H9 (cell line): Measurements from ENCODE around the gene PDCD4. TPM values are rescaled to one million over a fixed set of nuclear protein-coding genes. Genes with fewer than 3 reads are reported as not detected.

ENCODE experiments used
- DNase-seq: peaks from one replicate; pipeline ENCODE4 v3.0.0-alpha.2; 2017
- H2AFZ ChIP-seq: one replicate; pipeline ENCODE4 v1.6.1; 2013; ENCODE audit warnings: mild to moderate bottlenecking, low read length, control low read depth, moderate library complexity
- H2AK5ac ChIP-seq: 2 replicates; pipeline ENCODE4 v1.6.1; 2013; ENCODE audit warnings: low read length, control low read depth, mixed read lengths; ENCODE audit not compliant: insufficient read length
- H2BK120ac ChIP-seq: one replicate; pipeline ENCODE4 v1.6.1; 2013; ENCODE audit warnings: low read depth, mild to moderate bottlenecking, low read length, control low read depth, inconsistent platforms; ENCODE audit not compliant: poor library complexity, severe bottlenecking
- H2BK12ac ChIP-seq: 2 replicates; pipeline ENCODE4 v1.6.1; 2013; ENCODE audit warnings: low read length, control low read depth, mixed read lengths, low read depth; ENCODE audit not compliant: insufficient read length
- H2BK15ac ChIP-seq: 2 replicates; pipeline ENCODE4 v1.6.1; 2013; ENCODE audit warnings: low read depth, low read length, control low read depth
- H2BK20ac ChIP-seq: one replicate; pipeline ENCODE4 v1.6.1; 2013; ENCODE audit warnings: low read depth, mild to moderate bottlenecking, low read length, control low read depth, inconsistent platforms; ENCODE audit not compliant: poor library complexity, severe bottlenecking
- H2BK5ac ChIP-seq: 2 replicates; pipeline ENCODE4 v1.6.1; 2013; ENCODE audit warnings: low read length, control low read depth, mixed read lengths; ENCODE audit not compliant: insufficient read length
- H3K14ac ChIP-seq: 2 replicates; pipeline ENCODE4 v1.6.1; 2013; ENCODE audit warnings: low read length, control low read depth; ENCODE audit not compliant: insufficient read depth
- H3K18ac ChIP-seq: 2 replicates; pipeline ENCODE4 v1.6.1; 2013; ENCODE audit warnings: low read depth, mild to moderate bottlenecking, mixed read lengths, low read length, control low read depth; ENCODE audit not compliant: insufficient read length
- H3K23ac ChIP-seq: 2 replicates; pipeline ENCODE4 v1.6.1; 2013; ENCODE audit warnings: low read length, control low read depth, mixed read lengths, low read depth; ENCODE audit not compliant: insufficient read length
- H3K23me2 ChIP-seq: 2 replicates; pipeline ENCODE4 v1.6.1; 2013; ENCODE audit warnings: low read depth, mild to moderate bottlenecking, mixed read lengths, low read length, control low read depth; ENCODE audit not compliant: insufficient read length, poor library complexity, severe bottlenecking
- H3K27ac ChIP-seq: 2 replicates; pipeline ENCODE4 v1.5.1; 2013; ENCODE audit warnings: low read length, control low read depth, mixed read lengths, low read depth; ENCODE audit not compliant: insufficient read length
- H3K27me3 ChIP-seq: 2 replicates; pipeline ENCODE4 v1.6.1; 2013; ENCODE audit warnings: low read length, control low read depth, inconsistent platforms; ENCODE audit not compliant: insufficient read depth
- H3K4ac ChIP-seq: 2 replicates; pipeline ENCODE4 v1.6.1; 2013; ENCODE audit warnings: low read depth, mild to moderate bottlenecking, control low read depth, inconsistent platforms, low read length, moderate library complexity
- H3K4me1 ChIP-seq: 2 replicates; pipeline ENCODE4 v1.6.1; 2013; ENCODE audit warnings: low read length, control low read depth, inconsistent platforms; ENCODE audit not compliant: insufficient read depth
- H3K4me2 ChIP-seq: 2 replicates; pipeline ENCODE4 v1.6.1; 2013; ENCODE audit warnings: low read length, control low read depth, mixed read lengths; ENCODE audit not compliant: insufficient read length, insufficient read depth
- H3K56ac ChIP-seq: 2 replicates; pipeline ENCODE4 v1.6.1; 2013; ENCODE audit warnings: low read depth, mild to moderate bottlenecking, mixed read lengths, low read length, control low read depth; ENCODE audit not compliant: insufficient read length
- H3K79me1 ChIP-seq: 2 replicates; pipeline ENCODE4 v1.6.1; 2013; ENCODE audit warnings: low read depth, mild to moderate bottlenecking, moderate library complexity, low read length, control low read depth, inconsistent platforms; ENCODE audit not compliant: insufficient read depth, poor library complexity, severe bottlenecking
- H3K79me2 ChIP-seq: 2 replicates; pipeline ENCODE4 v1.6.1; 2013; ENCODE audit warnings: low read length, control low read depth, inconsistent platforms; ENCODE audit not compliant: insufficient read depth
- H3K9ac ChIP-seq: 2 replicates; pipeline ENCODE4 v1.6.1; 2013; ENCODE audit warnings: low read length, control low read depth, mixed read lengths; ENCODE audit not compliant: insufficient read length; ENCODE audit errors: extremely low read depth
- H3K9me3 ChIP-seq: one replicate; pipeline ENCODE4 v1.6.1; 2013; ENCODE audit warnings: low read depth, low read length, inconsistent platforms; ENCODE audit not compliant: control insufficient read depth
- H3T11ph ChIP-seq: one replicate; pipeline ENCODE4 v1.6.1; 2013; ENCODE audit warnings: mild to moderate bottlenecking, low read length, control low read depth, inconsistent platforms
- H4K20me1 ChIP-seq: one replicate; pipeline ENCODE4 v1.6.1; 2013; ENCODE audit not compliant: control insufficient read depth, insufficient read length, insufficient read depth
- H4K5ac ChIP-seq: 2 replicates; pipeline ENCODE4 v1.6.1; 2013; ENCODE audit warnings: low read depth, mild to moderate bottlenecking, mixed read lengths, low read length, control low read depth; ENCODE audit not compliant: insufficient read length
- H4K8ac ChIP-seq: replicated peaks from 2 replicates; pipeline ENCODE4 v1.6.1; 2013; ENCODE audit warnings: low read length, control low read depth, mixed read lengths, low read depth; ENCODE audit not compliant: insufficient read length
- H4K91ac ChIP-seq: 2 replicates; pipeline ENCODE4 v1.6.1; 2013; ENCODE audit warnings: low read depth, mild to moderate bottlenecking, moderate library complexity, mixed read lengths, low read length, control low read depth; ENCODE audit not compliant: insufficient read length
- H3K27ac Mint-ChIP-seq, 3 experiments: 2 replicates in 2 of 3; 3 replicates in 1 of 3; pipeline ENCODE4 v1.8.0; 2020 to 2021; ENCODE audit warnings: mixed read lengths in 3 of 3, mild to moderate bottlenecking in 1 of 3, moderate library complexity in 1 of 3
- H3K27me3 Mint-ChIP-seq: 2 replicates; pipeline ENCODE4 v1.8.0; 2021; ENCODE audit warnings: low read depth, mild to moderate bottlenecking, moderate library complexity, mixed read lengths
- H3K36me3 Mint-ChIP-seq, 3 experiments: 2 replicates in 2 of 3; 3 replicates in 1 of 3; pipeline ENCODE4 v1.8.0; 2020 to 2021; ENCODE audit warnings: low read depth in 3 of 3, mixed read lengths in 3 of 3; ENCODE audit not compliant: insufficient read depth in 1 of 3
- H3K4me1 Mint-ChIP-seq, 2 experiments: 2 replicates each; pipeline ENCODE4 v1.8.0; 2020; ENCODE audit warnings: mixed read lengths in 2 of 2
- H3K4me3 Mint-ChIP-seq, 2 experiments: 2 replicates in 1 of 2; 3 replicates in 1 of 2; pipeline ENCODE4 v1.8.0; 2020 to 2021; ENCODE audit warnings: mild to moderate bottlenecking in 2 of 2, mixed read lengths in 2 of 2, moderate library complexity in 1 of 2
- H3K9me3 Mint-ChIP-seq, 2 experiments: 2 replicates in 1 of 2; 3 replicates in 1 of 2; pipeline ENCODE4 v1.8.0; 2020; ENCODE audit warnings: mild to moderate bottlenecking in 2 of 2, mixed read lengths in 2 of 2, moderate library complexity in 1 of 2
- CTCF ChIP-seq: fragments of 200-600 bp; sonication (generic); conservative IDR thresholded peaks from 3 replicates; pipeline ENCODE4 v1.8.0; 2021; ENCODE audit warnings: antibody characterized with exemption, mild to moderate bottlenecking
- WGBS: extraction: QIAGEN DNeasy Blood & Tissue Kit; methylation state at CpG from one replicate; pipeline ENCODE4 v1.1.7; 2013; ENCODE audit warnings: missing lambda C conversion rate, low lambda C conversion rate, mixed read lengths; ENCODE audit not compliant: insufficient read length; ENCODE audit errors: extremely low coverage; 5-methylcytosine and 5-hydroxymethylcytosine counted together
- total RNA-seq: library from RNA; stranded (reverse); gene quantifications from 2 replicates; pipeline ENCODE4 v1.2.1, GENCODE V29; 2021

PDCD4 gene
- total RNA-seq, 1 experiment from 2014 or later: 29.3 TPM

GRCh38 chr10:110864662-110865140, 7.0 kb upstream of the PDCD4 start:
- Histone ChIP-seq H2AFZ (no peak overlapping the region), H4K20me1 (no peaks in the 10 kb centered on the region), H3K23me2 (no peaks in the 10 kb centered on the region), H3K79me2 (no peaks in the 10 kb centered on the region), H3K23ac (no peak overlapping the region), H3K18ac (no peak overlapping the region), H3K27me3 (no peaks in the 10 kb centered on the region), H2BK20ac (no peak overlapping the region), H2BK5ac (no peak overlapping the region), H4K91ac (no peak overlapping the region), H4K8ac (no peak overlapping the region), H3T11ph (no peak overlapping the region), H2BK120ac (no peak overlapping the region), H3K14ac (no peak overlapping the region), H3K4ac (no peak overlapping the region), H2BK15ac (no peak overlapping the region), H3K9ac (no peak overlapping the region), H3K27ac (no peak overlapping the region), H3K4me2 (no peak overlapping the region), H3K79me1 (no peaks in the 10 kb centered on the region), H3K56ac (no peak overlapping the region), H3K9me3 (no peaks in the 10 kb centered on the region), H2AK5ac (no peak overlapping the region), H4K5ac (no peak overlapping the region), H3K4me1 (no peaks in the 10 kb centered on the region), H2BK12ac (no peak overlapping the region)
- Mint-ChIP-seq H3K4me1 (peaks cover 6 to 21% of the 10 kb centered on the region in 2 experiments), H3K36me3 (no peaks in the 10 kb centered on the region), H3K4me3 (no peak overlapping the region), H3K9me3 (no peaks in the 10 kb centered on the region; a peak in 1 of 5 replicates), H3K27me3 (no peaks in the 10 kb centered on the region), H3K27ac (no peak overlapping the region)
- DNase-seq: no peak
- TF ChIP-seq CTCF: no peak
- no CpG with 5 or more reads among the region's 6 CpGs for WGBS
